Psoas muscle (tissue), 8 donors: ENCODE data around the gene MAPK11. TPM values are rescaled to one million over a fixed set of nuclear protein-coding genes. Genes with fewer than 3 reads are reported as not detected.

Source experiments
- ATAC-seq, 4 donors: fragments of 200-7000 bp; cut with Tn5 transposase; one replicate each; pipeline ENCODE4 v1.9.1; 2020; ENCODE audit warnings: moderate library complexity in 3 of 4, mild to moderate bottlenecking in 2 of 4
- DNase-seq, 2 donors: peaks; one replicate each; pipeline ENCODE4 v3.0.0-alpha.2; 2020
- H3K27ac ChIP-seq: fragments of 200-600 bp; one replicate; pipeline ENCODE4 v1.8.0; 2022
- H3K27me3 ChIP-seq, 3 donors: fragments of 200-600 bp in 1 of 3; one replicate each; pipeline versions ENCODE4 v1.6.1 to v1.8.0; 2013 to 2022; ENCODE audit warnings: low read length in 2 of 3, mild to moderate bottlenecking in 2 of 3, moderate library complexity in 1 of 3; ENCODE audit not compliant: insufficient read depth in 3 of 3
- H3K36me3 ChIP-seq, 2 donors: fragments of 200-600 bp in 1 of 2; one replicate each; pipeline versions ENCODE4 v1.6.1 to v1.8.0; 2013 to 2022; ENCODE audit warnings: low read depth in 1 of 2, mild to moderate bottlenecking in 1 of 2, moderate library complexity in 1 of 2; ENCODE audit not compliant: insufficient read depth in 1 of 2
- H3K4me1 ChIP-seq: fragments of 200-600 bp; one replicate; pipeline ENCODE4 v1.8.0; 2022
- H3K4me3 ChIP-seq: fragments of 200-600 bp; one replicate; pipeline ENCODE4 v1.8.0; 2022; ENCODE audit warnings: mild to moderate bottlenecking
- H3K9me3 ChIP-seq: fragments of 200-600 bp; one replicate; pipeline ENCODE4 v1.8.0; 2022
- CTCF ChIP-seq: fragments of 200-600 bp; IDR thresholded peaks from one replicate; pipeline ENCODE4 v1.8.0; 2022; ENCODE audit warnings: antibody characterized with exemption
- WGBS, 3 donors: extraction: QIAGEN DNeasy Blood & Tissue Kit; methylation state at CpG; one replicate each; pipeline versions ENCODE4 v1.1.6 to v1.1.7; 2013; 5-methylcytosine and 5-hydroxymethylcytosine counted together
- intact Hi-C, 2 donors: fragments of 100-400 bp; cut with DNase I; formaldehyde crosslinking; loops; one replicate each; pipeline versions ENCODE4 v1.11.0 to v1.14.2; 2022
- polyA plus RNA-seq, 3 donors: library from polyadenylated mRNA; stranded (reverse); fragments of 200-250 nt; gene quantifications; one replicate each; pipeline ENCODE4 v1.2.3, GENCODE V29; 2013
- total RNA-seq, 4 donors: library from RNA; stranded (reverse); fragmentation: NEBNext Ultra II Directional in 2 of 4; extraction: Animal tissue kit (Norgen Biotek cat#: 25700) in 2 of 4; gene quantifications; one replicate each; pipeline versions ENCODE4 v1.2.1 to v1.2.4, GENCODE V29; 2021 to 2023
- donor health status: healthy with polysubstance abuse.
- donor health status: DM: no; HTN: no; CAD: no; lungs with moderate emphysema.
- donor health status: Bipolar disorder and iron deficiency.
- donor health status: healthy.
- donor health status: DM: yes; HTN: yes; CAD: no.
- donor health status: DM: no; HTN: no; CAD: no.
- donor health status: DM: no; HTN: no; CAD: no.
- donor health status: DM: yes; HTN: yes; CAD: no.

The MAPK11 gene
- total and polyA plus RNA-seq, 7 donors, result 1.7 to 6.3 (median 4.8) TPM

GRCh38 chr22:50287731-50288130 is 17.6 kb upstream of the MAPK11 start:
- H3K4me3 ChIP-seq, result no peak overlapping the region
- H3K4me1 ChIP-seq, result no peaks in the 10 kb centered on the region
- ATAC-seq, result no peak
- H3K9me3 ChIP-seq, result no peaks in the 10 kb centered on the region
- TF ChIP-seq CTCF, result no peak
- 94 to 96% (median 96%) methylated on average over 31 of the region's 31 CpGs for WGBS, 3 donors
- no peaks in the 10 kb centered on the region for H3K27me3 ChIP-seq
- no peak overlapping the region for H3K27ac ChIP-seq
- intact Hi-C loops, result no loop called here
- DNase-seq, result no peak
- peaks cover 0 to 56% of the 10 kb centered on the region in 2 donors for H3K36me3 ChIP-seq

GRCh38 chr22:50286701-50287318 is 16.6 kb upstream of the MAPK11 start:
- Histone ChIP-seq H3K4me1 (no peaks in the 10 kb centered on the region), H3K27me3 (no peaks in the 10 kb centered on the region), H3K36me3 (peaks cover 0 to 64% of the 10 kb centered on the region in 2 donors), H3K9me3 (no peaks in the 10 kb centered on the region), H3K27ac (no peak overlapping the region), H3K4me3 (no peak overlapping the region)
- intact Hi-C loops, result no loop called here
- ATAC-seq (no peak), DNase-seq (no peak)
- 92 to 95% (median 94%) methylated on average over 31 to 40 of the region's 40 CpGs for WGBS, 3 donors
- no peak for TF ChIP-seq CTCF

GRCh38 chr22:50286275-50286674 is 16.1 kb upstream of the MAPK11 start:
- ATAC-seq (no peak), DNase-seq (no peak)
- H3K27me3 ChIP-seq, result no peaks in the 10 kb centered on the region
- H3K27ac ChIP-seq, result no peak overlapping the region
- intact Hi-C loops, result no loop called here
- H3K9me3 ChIP-seq, result no peaks in the 10 kb centered on the region
- H3K4me3 ChIP-seq, result no peak overlapping the region
- TF ChIP-seq CTCF, result no peak
- no peaks in the 10 kb centered on the region for H3K4me1 ChIP-seq
- peaks cover 0 to 69% of the 10 kb centered on the region in 2 donors for H3K36me3 ChIP-seq
- WGBS, 3 donors, result 89 to 94% (median 91%) methylated on average over 20 to 21 of the region's 21 CpGs

- H3K4me1 ChIP-seq, result no peaks in the 10 kb centered on the region
- DNase-seq, result no peak
- H3K9me3 ChIP-seq, result no peaks in the 10 kb centered on the region
- peaks cover 0 to 75% of the 10 kb centered on the region in 2 donors for H3K36me3 ChIP-seq
- TF ChIP-seq CTCF, result no peak
- ATAC-seq, result no peak
- H3K27ac ChIP-seq, result no peak overlapping the region
- peaks cover 0 to 3% (median 0%) of the 10 kb centered on the region in 3 donors for H3K27me3 ChIP-seq
- intact Hi-C loops, result no loop called here
- H3K4me3 ChIP-seq, result no peak overlapping the region
- WGBS, 3 donors, result 89 to 96% (median 95%) methylated on average over 26 to 33 of the region's 34 CpGs
These were observed 15.5 kb upstream of the MAPK11 start for GRCh38 chr22:50285568-50286229.
